Hepatic stellate cell (primary cell): ENCODE measurements around the gene MZB1.
"Not testable (repeated sequence)": the region's sequence is repeated elsewhere in the genome, so short reads cannot be mapped to it uniquely, and the experiment has no call there.

Experiments used
- DNase-seq: peaks from one replicate; pipeline ENCODE4 v3.0.0; 2011; ENCODE audit warnings: low spot score

MZB1 gene

DNA sequence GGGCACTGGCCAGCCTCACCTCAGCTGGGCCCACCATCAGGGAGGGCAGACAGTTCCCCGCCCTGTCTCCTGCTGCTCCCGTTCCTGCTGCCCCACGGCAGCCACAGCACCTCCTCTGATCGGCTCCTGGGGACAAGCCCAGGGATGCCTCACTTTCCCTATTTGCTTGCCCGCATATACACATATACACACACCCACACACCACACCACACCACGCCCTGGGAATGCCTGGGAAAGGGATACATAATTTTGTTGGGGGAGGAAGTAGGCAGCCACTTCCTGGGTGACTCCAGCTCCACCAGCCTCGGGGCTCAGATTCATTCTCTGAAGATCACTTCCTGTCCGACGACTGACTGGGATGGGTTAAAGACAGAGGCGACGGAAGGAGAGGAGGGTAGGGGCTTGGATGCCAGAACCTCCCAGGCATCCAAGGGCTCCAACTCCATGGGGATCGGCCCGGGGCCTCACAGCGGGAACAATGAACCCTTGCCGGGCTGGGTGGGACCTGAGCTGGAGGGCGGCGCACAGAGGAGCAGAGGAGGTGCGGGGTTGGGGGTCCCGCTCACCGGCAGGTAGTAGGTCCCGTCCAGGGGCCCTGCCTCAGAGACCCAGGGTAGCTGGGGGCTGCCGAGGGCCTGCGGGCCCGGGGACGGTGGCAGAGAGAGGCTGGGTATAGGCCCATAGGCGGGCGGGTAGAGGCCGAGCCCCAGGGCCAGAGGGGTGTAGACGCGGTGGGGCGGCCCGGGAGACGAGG lies 2.0 kb upstream of the MZB1 start:
- DNase-seq: no peak

DNA sequence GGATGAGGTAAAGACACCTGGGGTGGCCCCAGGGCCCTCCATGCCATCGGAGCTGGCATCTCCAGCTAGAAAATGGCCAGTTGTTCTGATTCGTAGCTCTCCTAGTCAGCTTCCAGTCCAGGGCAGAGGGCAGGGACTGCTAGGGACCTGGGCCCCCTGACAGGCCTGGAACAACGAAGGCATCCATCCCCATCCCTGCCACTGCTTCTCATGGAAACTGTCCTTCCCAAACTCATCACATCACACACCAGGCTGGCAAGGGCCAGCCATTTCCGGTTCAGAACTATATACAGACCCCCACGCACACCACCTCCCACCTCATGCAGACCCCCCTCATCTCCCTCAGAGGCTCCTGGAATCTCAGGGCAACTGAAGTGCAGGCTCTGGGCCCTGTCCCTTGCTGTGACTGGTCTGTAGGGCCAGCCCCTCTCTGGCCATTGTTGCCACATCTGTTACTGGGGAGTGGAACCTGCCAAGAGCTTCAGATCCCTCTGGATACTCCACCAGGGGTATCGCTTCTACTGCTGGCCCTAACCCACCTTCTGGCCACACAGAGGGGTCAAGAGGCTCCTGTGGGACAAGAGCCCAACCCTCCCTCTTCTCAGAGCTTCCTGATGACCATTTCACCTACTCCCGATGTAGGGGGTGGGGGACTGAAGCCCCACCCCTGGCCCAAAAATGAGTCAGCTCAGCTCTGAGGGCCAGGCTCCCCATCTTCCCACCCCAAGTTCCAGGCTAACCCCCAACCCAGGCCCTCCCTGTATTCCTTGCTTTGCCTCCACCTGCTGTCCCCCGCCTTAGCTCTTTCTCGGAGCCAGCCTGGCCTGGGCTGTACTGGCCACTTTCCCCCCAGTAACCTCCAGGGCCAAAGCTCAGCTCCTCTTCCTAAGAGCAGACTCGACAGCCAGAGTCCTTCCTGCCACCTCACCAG lies 1.2 kb upstream of the MZB1 start:
- no peak for DNase-seq

DNA sequence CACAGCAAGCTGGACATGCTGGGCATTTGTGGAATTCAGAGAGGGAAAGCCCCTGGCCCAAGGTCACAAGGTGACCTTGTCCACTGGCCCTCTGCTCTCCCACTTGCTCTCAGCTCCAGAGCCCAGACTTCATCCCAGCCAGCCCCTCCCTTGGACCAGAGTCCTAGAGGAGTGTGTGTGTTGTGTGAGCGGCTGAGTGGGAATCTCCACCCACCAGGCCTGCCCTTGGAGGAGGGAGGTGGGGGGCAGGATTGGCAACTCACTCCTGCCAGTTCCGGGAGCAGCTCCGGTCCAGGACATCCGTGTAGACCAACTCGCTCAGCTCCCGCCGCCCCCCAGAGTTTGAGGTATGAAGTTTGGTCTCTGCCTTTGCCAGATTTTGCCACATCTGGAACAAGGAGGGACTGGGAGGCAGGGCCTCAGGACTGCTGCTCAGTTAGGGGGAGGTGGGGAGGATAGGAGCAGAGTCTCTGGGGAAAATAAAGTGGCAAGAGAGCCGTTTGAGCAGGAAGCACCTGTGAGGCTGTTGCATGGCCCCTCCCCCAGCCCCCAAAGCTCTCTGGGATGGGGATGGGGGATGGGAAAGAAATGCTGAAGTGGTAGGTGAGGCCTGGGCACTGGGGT lies 1.4 kb downstream of the MZB1 start:
- DNase-seq: peak; percentile 75

DNA sequence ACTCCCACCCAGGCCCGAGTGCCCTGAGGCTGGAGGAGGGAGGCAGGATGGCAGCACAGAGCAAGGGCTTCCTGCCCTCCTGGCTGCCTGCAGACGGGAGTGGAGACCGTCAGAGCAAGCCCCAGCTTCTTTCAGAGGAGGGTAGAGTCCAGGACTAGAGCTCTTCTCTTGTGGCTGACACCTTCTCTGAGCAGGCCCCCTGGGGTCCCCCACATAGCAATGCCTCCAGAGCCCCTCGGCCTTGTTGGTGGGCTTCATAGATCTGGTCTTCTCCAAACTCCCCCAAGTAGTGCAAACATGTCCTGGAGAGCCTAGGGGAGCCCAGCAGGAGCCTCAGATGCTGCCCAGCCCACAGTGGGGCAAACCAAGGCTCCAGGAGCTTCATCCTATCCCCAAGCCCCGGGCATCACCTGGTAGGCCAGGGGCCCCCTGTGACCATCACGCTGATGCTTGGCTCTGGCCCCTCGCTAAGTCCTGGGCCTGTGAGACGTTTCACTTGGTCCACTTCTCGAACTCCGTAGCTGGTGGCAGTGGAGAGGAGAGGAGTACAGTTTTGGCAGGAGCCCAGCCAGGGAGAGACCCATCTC lies 2.0 kb downstream of the MZB1 start:
- no peak for DNase-seq

DNA sequence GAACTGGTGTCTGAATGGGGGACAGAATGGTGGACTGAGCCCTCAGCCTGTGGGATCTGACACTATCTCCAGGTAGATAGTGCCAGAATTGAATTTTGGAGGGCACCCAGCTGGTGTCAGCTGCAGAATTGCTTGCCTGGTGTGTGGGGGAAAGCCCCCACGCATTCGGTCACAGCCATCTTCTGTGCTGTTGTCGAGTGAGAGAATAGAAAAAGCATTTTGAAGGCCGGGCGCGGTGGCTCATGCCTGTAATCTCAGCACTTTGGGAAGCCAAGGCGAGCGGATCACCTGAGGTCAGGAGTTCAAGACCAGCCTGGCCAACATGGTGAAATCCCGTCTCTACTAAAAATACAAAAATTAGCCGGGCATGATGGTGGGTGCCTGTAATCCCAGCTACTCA lies 2.8 kb downstream of the MZB1 start:
- not testable (repeated sequence) for DNase-seq

DNA sequence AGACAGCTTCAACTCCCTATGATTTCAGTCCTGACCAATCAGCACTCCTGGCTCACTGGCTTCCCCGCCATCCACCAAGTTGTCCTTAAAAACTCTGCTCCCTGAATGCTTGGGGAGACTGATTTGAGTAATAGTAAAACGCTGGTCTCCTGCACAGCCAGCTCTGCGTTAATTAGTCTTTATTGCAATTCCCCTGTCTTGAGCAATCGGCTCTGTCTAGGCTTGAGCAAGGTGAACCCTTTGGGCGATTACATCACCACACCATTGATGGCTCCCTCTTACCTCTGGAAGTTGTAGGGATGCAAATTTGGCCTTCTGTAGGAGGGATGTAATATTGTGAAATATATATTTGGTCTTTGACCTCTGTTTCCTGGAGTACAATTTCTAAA lies 3.7 kb downstream of the MZB1 start:
- no peak for DNase-seq

DNA sequence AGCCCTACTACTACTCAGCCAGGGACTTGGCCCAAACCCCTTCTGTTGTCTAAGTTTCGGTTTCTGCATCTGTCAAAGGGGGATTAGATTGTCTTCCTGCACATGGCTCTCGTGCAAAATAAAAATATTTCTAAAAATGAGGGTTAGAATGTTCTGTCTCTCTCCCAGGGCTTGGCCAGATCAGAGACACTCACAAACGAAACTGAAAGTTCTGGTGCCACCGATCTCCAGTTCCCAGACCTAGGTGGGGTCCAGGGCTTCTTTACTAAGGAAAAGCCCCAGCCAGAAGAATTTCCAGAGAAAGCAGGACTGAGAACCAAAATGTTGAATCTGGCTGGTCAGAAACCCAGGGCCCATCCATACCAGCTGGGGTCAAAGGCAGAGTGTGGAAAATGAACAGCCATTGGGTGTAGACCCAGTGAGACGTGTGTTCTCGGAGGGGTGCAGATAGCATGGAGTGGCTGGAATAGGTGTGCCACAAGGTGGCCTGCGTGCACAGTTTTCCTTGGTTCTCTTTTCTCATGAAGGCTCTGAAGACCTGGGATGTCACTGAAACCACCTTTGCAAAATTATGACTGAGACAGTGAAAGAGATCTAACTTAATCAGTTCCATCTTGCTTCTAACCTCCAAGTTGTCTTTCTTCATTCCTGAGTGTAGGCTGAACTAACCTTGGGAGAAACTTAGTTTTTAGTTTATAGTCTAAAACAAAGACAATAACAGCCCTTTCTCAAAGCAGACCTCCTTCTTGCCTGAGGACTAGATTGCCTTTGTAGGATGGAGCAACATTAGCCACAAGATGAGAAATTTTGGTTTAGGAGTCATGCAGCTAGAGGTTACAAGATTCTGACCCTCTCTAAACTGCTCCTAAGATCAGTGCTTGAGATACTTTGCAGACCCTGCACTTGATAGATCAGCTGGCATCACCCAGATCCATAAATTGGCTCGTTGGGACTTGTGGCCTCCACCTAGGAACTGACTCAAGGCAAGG lies 4.4 kb downstream of the MZB1 start:
- DNase-seq: peak; percentile 69

DNA sequence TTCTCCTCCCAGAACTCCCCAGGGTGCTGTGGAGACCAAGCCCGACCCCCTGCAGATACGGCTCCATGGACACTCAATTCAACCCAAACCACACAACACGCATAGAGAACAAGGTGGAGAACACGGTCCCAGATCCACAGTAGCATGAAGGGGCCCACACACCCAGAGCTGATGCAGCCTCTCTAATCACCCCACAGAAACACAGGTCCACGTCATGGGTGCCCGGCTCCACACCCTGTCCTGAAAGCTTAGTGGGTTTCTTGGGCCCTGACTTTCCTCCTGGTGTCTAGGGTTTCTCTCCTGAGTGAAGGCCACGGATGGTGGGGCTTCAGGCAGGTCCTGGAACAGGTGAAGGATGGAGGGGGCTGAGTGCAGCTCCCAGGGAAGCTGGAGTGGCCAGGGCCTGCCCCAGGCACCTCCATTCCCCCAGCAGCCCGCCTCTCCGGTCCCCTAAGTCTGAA lies 5.1 kb downstream of the MZB1 start:
- no peak for DNase-seq

DNA sequence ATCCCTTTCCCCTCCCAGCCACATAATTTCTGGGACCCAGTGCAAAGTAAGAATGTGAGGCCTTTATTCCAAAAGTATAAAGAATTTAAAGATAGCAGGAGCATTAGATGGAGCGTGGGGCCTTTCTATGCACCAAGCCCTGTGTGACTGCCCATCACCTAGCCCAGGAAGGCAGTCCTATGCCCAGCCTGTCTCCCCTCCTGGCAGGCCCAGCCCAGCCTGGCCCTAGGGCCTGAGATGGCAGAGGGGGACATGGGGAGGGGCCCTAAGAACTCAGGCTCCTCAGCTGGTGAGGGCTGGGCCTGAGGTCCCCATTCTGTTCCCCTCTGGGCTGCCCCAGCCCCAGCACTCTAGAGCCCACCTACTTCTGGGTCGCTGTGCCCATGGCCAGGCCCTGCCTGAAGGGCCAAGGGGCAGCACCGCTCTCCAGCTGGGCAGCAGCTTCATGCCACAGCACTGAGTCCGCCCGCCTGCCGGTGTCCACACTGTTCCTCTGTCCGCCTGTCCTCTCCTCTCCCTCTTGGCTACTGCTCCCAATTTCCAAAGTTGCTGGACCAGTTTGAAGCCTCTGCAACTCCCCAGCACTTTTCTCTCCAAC lies 5.6 kb downstream of the MZB1 start:
- no peak for DNase-seq

DNA sequence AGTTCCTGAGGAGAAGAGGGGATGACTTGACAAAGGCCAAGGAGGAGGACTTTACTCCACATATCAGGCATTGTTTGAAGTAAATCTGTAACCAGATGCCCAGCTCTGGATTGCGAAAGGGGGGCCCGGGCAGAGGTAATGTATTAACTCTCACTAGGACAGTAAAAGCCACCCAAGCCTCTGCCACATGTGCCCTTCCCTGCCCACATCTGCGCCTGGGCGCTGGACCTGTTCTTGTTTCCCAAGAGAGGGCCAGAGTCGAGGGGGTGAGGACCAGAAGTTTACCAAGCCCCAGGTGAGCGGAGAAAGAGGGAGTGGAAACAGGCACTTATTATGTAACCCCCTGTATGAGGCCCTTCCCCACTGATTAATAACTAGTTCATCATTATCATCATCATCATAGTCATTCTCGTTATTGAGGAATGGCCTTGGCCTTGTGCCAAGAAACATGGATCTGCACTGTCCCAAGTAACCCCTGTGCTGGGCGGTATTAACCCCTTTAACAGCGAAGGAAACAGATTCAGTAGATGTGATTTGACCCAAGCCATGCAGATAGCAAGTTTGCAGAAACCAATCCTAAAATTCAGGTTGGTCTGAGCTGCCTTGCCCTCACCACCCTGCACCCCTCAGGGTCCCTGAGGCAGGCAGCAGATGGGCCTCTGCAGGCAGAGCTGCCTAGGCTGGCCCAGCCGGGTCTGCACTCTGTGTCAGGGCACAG lies 6.3 kb downstream of the MZB1 start, which contains the start of gene SLC23A1:
Gene SLC23A1, minus strand, starts transcription at position 23 of the 718 bp plus-strand sequence. CDS start 44 bp downstream, outside the sequence.
- no peak for DNase-seq

DNA sequence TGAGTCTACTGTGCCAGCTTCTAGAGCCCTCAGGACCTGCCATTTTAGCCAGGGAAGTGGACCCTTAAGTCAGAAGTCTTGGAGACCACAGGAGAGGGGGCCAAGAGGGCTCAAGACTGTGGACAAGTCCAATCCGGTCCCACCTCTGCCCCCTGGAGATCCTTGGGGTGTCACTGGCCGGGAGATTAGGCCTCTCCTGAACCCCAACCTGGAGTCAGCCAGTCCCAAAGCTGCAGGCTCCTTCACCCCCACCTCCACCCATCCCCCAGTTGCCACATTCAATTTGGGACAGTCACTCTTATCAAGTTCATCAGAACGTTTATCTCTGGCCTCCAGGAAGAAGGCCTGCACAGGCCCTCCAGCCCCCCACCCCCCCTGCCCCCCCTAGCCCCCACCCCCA lies 6.9 kb downstream of the MZB1 start:
- DNase-seq: no peak

DNA sequence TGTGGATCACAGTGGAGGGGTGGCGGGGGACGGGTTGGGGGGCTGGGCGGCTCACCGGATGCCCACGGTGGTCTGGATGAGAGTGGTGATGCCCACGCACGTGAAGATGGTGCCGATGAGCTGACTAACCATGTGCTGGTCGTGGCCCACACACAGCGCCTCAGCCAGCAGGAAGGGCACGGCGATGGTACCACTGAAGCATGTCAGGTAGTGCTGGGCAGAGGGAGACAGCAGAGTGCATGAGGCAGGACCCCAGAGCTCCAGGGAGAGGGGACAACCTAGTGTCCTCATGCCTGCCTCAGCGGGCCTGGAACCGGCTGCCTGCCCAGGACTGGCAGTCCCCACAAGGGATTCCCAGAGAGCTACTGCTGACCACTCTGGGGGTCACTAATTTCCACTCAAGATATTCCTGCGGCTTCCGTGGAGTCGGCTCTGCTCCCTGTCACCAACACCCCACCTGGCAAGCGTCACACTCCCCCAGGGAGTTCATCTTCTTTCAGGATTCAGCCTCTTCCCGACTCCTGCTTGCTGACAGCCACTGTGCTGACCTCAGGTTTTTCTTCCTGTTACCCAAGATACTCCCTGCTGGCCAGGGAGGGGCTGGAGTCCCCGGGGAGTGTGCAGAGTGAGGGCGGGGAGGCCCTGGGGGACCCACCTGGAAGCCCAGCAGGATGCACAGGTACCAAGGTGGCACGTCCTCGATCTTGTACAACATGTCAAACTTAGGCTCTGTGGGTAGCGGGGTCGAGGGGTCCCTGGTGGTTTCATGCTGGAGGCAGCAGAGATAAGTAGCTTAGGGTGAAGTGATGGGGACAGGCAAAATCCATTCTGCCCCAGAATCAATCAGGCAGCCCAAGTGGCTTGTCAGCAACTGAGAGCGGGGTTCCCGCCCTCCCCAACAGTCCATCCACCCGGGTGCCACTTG lies 7.6 kb downstream of the MZB1 start:
- DNase-seq: no peak

DNA sequence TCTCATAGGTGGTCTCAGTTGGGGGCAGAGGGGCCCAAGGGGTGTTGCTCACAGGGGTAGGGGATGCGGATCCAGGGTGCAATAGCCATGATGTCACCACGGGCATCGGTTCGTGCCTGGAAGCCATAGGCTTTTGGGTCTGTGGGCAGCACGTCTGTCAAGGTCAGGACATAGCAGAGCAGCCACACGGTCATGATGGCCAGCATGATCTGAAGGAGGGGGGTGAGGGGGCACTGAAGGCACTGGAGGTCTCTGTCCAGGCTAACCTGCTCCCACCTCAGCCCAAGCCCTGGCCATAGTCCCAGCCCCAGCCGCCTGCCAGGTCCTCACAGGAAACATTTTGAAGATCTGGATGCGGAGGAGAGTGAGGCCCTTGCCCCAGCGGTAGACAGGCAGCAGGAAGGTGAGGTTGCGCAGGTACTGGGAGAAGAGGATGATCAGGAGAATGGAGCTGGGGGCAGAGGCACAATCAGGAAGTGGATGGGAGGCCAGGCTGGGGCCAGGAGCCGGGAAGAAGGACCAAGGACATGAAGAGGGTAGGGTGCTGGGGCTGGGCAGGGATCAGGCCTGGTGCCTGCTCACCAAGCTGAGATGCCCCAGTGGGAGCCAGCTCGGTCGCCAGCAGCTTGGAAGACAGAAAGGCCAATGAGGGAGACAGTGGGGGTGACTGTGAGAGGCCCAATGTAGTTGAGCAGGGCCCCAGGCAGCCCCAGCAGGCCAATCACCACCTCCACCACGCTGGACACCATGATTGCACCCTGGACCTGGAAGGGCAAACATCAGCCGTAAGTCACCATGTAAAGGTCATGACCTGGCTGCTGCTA lies 9.9 kb downstream of the MZB1 start:
- no peak for DNase-seq

DNA sequence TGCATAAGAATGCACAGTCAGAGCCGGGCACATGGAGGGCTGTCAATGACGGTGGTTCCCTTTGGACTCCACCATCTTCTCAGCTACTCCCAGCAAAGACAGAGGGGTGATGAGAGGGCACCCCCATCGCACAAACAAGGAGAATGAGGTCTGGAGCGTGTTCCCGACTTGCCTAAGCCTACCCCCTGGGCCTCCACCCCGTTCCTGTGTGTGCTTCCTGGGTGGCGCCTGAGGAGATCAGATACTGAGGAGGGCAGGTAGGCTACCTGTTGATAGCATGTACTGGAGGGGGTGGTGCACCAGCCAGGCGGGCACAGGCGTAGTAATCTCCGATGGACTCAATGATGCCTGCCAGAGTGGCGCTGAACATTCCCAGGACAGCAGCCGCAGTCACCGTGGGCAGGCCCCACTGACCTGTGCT lies 10.8 kb downstream of the MZB1 start:
- DNase-seq: no peak

DNA sequence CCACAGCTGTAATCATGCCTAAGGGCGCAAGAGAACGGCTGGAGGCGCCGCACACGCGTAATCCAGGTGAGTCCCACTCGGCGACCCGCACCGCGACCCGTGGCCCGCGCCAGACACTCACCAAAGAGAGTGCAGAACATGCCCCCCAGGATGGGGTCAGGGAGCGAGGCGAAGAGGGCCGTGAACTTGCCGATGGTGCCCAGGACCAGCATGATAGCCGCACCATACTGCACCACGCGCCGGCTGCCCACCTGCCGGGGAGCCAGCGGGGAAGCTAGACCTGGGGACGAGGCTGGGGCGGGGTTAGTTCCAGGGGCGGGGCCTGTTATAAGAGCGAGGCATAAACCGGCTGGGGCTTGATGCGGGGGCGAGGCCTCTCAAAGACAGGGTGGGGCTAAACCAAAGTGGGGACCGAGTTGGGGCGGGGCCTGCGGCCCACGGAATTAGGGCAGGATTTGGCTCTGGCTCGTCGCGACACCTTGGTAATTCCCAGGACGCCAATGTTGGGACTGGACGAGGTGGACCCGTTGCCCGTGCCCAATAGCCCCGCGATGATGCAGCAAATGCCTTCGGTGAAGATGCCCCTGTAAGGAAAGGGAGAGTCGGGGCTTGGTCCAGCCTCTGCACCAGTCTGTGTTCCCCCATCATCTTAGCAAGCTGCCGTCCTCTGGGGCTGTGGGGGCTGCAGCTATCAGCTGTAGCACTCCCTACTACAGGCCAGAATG lies 11.4 kb downstream of the MZB1 start:
- no peak for DNase-seq

DNA sequence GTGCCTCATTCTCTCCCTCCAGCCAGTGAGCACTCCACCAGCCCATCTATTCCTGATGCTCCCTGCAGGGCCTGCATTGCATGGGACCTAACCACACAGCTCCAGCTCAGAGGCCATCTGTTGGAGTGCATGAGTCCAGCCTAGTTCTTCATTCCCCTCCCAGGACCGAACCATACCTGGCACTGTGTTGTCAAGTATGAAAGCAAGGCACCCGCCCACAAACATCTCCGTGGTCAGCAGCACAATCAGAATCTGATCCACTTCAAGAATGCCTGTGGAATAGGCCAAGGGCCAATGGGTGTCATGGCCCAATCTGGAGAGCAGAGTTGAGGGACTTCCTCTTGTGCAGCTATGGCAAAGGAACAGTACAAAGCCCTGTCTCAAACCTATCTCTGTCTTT lies 12.5 kb downstream of the MZB1 start:
- no peak for DNase-seq

DNA sequence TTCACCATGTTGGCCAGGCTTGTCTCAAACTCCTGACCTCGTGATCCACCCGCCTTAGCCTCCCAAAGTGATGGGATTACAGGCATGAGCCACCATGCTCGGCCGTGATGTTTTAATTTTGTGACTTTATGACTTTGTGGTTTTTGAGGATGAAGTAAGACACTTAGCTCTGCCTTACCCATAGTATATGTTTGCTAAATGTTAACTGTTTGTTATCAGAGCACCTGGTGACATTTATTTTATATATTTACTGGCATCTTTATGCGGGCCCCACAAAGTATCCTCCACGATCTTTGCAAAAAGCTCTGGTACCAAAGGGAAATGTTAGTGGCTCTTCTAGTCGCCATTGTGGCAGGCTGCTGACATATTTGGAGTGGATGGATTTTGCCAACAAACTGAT lies 13.3 kb downstream of the MZB1 start:
- DNase-seq: no peak
